GM18909 (cell line): ENCODE data around the gene MB.

Source experiments
- ATAC-seq: cut with Tn5 transposase; IDR thresholded peaks from one replicate; pipeline ENCODE4 v1.9.1; 2021; ENCODE audit warnings: mild to moderate bottlenecking; ENCODE audit not compliant: unreplicated experiment, poor library complexity

Gene MB

DNA sequence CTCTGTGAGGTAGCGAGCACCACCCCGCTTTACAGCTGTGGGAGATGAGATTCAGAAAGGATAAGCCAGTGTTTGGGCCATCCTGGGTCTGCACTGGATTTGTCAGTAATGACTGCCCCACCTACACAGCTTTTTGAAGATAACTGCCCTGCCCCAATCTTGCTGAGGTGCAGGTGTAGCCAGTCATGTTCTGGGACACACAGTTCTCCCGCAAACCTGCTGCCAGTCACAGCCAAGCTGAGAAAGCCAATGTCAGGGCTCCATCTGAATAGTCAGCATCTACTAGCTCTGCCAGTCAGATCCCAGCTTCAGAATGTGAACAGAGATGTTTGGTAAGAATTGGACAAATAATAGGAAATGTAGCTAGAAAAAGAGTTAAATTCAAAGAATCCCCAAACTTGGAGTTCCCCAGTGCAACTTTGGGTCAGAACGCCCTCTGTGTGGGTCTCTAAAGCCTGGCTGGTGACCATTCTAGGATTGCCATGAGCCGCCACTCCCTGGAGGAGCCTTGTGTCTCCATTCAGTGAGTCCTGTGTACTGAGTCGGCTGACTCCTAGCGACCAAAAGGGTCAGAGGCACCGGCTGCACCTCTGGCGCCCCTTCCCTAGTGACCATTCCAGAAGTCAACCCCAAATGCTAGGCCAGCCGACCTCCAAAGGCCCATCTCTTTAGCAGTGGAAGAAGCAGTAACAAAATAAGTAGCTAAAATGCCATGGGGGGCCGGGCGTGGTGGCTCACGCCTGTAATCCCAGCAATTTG, 2.4 kb upstream of the MB start:
- no peak for ATAC-seq

DNA sequence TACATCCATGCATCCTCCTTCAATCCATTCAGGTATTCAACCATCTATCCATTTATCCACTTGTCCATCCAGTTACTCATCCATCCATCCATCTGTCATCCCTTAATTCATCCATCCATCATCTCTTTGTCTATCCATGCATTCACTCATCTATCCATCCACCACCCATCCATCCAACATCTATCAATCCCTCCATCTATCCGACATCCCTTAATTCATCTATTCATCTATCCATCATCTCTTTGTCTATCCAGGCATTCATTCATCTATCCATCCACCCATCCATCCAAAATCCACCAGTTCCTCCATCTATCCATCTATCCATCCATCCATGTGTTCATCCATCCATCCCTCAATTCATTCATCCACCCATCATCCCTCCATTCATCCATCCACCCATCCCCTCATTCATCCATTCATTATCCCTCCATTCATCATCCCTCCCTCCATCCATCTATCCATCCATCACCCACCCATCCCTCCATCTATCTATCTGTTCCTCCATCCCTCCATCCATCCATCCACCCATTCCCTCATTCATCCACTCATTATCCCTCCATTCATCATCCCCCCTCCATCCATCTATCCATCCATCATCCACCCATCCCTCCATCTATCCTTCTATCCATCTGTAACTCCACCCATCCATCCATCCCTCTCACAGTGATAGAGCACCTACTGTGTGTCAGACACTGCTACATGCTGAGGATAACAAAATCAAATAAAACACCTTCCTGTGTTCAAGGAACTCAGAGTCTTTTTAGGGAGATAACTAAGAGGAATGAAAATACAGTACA, 1.5 kb upstream of the MB start:
- no peak for ATAC-seq

DNA sequence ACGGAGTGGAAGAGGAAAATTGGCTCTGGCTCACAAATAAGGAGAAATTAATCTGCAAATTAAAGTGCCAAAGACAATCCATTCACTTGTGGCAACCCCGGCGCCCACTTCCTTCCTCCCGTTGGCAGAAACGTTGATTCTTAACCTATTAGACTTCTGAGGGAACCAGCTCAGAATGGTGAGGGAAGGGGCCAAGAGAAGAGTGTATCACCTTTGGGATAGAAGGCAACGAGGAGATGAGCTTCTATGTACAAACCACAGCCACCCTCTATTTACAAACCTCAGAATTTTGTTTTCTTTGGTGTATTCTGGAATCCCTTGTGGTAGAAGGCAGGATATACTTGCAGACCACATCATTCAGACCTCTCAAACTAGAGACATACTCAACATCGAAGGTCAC, 1.1 kb downstream of the MB start:
- ATAC-seq = no peak

GRCh38 chr22:35615156-35615555, 2.0 kb downstream of the MB start:
- no peak for ATAC-seq

DNA sequence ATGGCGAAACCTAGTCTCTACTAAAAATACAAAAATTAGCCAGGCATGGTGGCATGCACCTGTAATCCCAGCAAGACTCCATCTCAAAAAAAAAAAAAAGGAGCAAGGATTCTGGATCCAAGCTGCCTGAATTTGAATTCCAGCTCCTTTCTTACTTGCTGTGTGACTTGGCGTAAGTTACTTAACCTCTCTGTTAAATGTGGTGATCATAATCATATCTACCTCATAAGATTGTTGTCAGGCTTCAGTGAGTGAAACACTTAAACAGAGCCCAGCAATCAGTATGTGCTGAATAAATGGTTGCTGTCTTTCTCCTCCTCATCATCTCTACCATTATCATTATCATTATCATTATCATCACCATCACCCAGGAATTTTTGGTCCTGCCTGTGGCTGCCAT, 2.7 kb downstream of the MB start:
- ATAC-seq = no peak

DNA sequence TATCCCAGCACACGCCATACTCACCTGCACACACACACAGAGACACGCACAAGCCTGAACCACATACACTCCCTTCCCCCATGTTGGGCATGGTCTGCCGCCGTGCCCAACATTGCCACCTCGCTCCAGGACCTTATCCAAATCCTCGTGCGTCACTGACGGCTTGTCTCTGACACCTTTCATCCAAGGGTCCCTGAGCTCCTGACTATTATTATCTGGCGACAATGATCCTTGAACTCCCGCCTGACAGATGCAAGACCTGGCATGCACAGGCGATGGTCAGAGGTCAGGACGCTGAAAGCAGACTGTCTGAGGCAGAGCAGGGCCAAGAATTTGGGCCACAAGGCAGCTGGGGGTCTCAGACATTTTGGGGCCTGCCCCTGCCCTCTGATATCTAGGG, 4.2 kb downstream of the MB start:
- no peak for ATAC-seq

GRCh38 chr22:35611891-35612576, 5.1 kb downstream of the MB start:
- ATAC-seq = no peak

- no peak for ATAC-seq
These were observed 5.8 kb downstream of the MB start for GRCh38 chr22:35611200-35611890.

DNA sequence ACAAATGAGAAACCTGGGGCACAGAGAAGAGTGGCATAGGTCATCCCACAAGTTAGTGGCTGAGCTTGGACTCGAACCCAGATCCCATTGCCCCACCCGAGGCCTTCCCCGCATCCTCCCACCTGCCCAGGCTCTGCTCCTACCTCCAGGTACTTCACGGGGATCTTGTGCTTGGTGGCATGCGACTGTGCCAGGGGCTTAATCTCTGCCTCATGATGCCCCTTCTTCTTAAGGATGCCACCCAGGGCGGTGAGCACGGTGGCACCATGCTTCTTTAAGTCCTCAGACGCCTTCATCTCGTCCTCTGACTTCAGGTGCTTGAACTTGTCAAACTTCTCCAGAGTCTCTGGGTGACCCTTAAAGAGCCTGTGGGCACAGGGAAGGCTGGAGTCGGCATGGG, 6.4 kb downstream of the MB start:
- ATAC-seq = no peak

DNA sequence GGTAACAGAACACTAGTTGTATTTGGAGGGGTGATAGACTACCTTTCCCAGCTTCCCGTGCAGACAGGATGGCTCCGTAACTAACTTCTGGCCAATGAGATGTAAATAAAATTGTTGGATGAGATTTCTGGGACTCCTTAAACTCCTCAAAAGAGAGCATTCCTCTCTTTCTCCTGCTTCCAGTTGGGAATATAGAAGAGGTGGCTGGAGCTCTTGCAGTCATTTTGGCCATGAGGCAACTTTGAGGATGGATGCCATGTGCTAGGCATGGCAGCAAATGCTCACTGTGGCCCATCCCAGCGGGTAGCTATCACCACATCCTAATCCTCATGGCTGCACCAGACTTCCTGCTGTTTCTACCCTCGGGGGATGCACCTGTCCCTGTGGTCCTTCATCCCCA, 7.4 kb downstream of the MB start:
- ATAC-seq = no peak

DNA sequence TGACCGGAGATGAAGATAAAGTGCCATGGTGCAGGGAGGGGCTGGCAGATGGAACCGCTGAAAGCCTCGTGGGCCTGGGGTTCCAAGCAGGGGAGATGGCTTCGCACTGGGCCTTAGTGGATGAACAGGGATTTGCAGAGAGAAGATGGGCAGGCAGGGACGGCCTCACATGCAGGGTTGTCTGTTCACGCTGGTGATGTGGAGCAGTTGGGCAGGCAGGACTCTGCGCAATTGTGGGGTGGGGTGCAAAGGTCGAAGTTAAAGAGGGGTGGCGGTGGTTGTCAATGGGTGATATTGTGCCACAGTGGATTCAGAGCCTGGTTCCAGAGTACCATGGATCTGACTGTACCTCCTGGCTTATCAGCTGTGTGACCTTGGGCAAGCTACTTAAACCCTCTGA, 7.9 kb downstream of the MB start:
- ATAC-seq = no peak

DNA sequence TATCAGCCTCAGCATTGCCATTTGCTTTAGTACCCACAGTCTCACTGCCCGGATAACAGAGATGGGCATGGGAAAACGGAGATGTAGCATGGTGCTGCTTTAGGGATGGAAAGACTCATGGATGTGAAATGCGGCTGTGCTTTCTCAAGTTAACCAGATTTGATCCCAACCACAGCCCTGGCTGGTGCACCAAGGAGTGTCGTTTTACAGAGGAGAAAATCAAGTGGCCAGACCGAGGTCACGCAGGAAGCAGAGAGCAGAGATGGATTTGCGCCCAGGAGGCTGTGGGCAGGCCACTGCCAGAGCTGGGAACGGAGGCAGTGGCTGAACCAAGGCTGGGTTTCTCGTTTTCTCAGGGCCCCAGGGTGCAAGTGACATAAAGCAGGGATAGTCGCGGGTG, 9.0 kb downstream of the MB start:
- no peak for ATAC-seq

DNA sequence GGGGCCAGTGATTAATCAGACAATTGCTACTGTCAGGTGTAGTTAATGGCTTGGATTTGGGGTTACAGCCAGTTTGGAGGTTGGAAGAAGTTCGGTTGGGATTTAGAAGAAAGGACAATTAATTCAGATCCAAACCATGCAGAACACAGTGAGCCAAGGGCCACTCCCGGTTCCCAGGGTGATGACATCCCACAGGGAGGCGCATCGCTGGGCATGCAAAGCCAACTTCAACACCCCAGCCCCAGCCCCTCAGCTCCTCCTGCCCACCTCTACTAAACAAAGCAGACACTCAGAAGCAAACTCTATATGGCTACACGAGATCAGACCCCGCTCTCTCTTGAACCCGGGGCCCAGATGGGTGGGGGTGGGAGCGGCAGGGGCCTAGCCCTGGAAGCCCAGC, 10.2 kb downstream of the MB start:
- ATAC-seq = no peak

- ATAC-seq = no peak
These were observed 11.2 kb downstream of the MB start for GRCh38 chr22:35605851-35606481.

- ATAC-seq = no peak
These were observed 11.8 kb downstream of the MB start for GRCh38 chr22:35605369-35605680.

GRCh38 chr22:35604621-35605368, 12.3 kb downstream of the MB start:
- no peak for ATAC-seq

- ATAC-seq = no peak
These were observed 15.2 kb downstream of the MB start for GRCh38 chr22:35601743-35602615.

DNA sequence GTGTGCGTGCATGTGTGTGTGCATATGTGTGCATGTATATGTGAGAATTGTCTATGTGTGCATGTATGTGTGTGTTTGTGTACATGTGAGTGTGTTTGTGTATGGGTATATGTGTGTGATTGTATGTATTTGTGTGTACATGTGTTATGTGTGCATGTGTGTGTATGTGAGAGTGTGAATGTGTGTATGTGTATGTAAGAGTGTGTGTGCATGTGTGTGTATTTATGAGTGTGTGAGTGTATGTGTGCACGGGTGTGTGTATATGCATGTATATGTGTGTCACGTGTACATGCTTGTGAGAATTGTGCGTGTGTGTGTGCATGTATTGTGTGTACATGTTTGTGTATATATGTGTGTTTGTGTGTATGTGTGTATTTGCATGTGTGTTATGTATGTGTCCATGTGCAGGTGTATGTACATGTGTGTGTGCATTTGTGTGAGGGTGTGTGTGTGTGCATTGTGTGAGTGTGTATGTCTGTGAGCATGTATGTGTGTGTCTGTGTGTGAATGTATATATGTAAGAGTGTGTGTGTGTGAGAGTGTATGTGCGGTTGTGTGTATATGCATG, 16.0 kb downstream of the MB start:
- no peak for ATAC-seq

- ATAC-seq = no peak
These were observed 16.7 kb downstream of the MB start for GRCh38 chr22:35600476-35600875.
